B cell (primary cell): ENCODE measurements around the gene SKAP1. TPM values are rescaled to one million over a fixed set of nuclear protein-coding genes. Genes with fewer than 3 reads are reported as not detected.

ENCODE experiments used
- ATAC-seq: fragments of 200-7000 bp; cut with Tn5 transposase; one replicate; pipeline ENCODE4 v1.10.0; 2021; ENCODE audit warnings: low read depth, mild to moderate bottlenecking, moderate number of reproducible peaks, moderate library complexity
- CTCF ChIA-PET: fragments of 350-600 bp; sonication (Branson Sonifier 250); formaldehyde crosslinking; loops from one replicate; lab custom pipeline; 2021; ENCODE audit warnings: antibody characterized with exemption, inconsistent platforms; lab: Charles Lee
- POLR2A ChIA-PET: fragments of 350-600 bp; sonication (Branson Sonifier 250); formaldehyde crosslinking; loops from one replicate; lab custom pipeline; 2021; ENCODE audit warnings: antibody characterized with exemption; lab: Charles Lee
- DNase-seq: peaks from one replicate; pipeline ENCODE4 v3.0.0; 2013
- H2AFZ ChIP-seq: 2 replicates; pipeline ENCODE4 v1.6.1; 2012; ENCODE audit warnings: mild to moderate bottlenecking, low read depth, low read length; ENCODE audit not compliant: insufficient read depth, poor library complexity, severe bottlenecking
- H3K27ac ChIP-seq, 2 donors: 1 replicate in 1 of 2; 2 replicates in 1 of 2; pipeline ENCODE4 v1.5.1; 2012 to 2013; ENCODE audit warnings: low read length in 2 of 2, mild to moderate bottlenecking in 2 of 2, moderate library complexity in 1 of 2
- H3K27me3 ChIP-seq, 4 experiments: fragments of 200-600 bp in 1 of 4; sonication (generic) in 1 of 4; replicated peaks in 1 of 4; 1 replicate in 2 of 4; 2 replicates in 2 of 4; pipeline versions ENCODE4 v1.6.1 to v1.7.0; 2013 to 2016; ENCODE audit warnings: low read length in 3 of 4, mild to moderate bottlenecking in 2 of 4, mixed read lengths in 1 of 4, moderate library complexity in 1 of 4; ENCODE audit not compliant: insufficient read depth in 4 of 4, control insufficient read depth in 3 of 4; ENCODE audit errors: control extremely low read depth in 1 of 4
- H3K36me3 ChIP-seq, 2 experiments: replicated peaks in 1 of 2; 1 replicate in 1 of 2; 2 replicates in 1 of 2; pipeline versions ENCODE4 v1.6.1 to v1.7.1; 2013; ENCODE audit warnings: low read length in 1 of 2; ENCODE audit not compliant: insufficient read depth in 2 of 2, control insufficient read depth in 1 of 2; ENCODE audit errors: control extremely low read depth in 1 of 2, extremely low read depth in 1 of 2
- H3K4me1 ChIP-seq, 2 donors: fragments of 200-600 bp in 1 of 2; sonication (generic) in 1 of 2; 1 replicate in 1 of 2; 2 replicates in 1 of 2; pipeline versions ENCODE4 v1.5.1 to v1.6.1; 2013 to 2017; ENCODE audit warnings: low read length in 2 of 2; ENCODE audit not compliant: control insufficient read depth in 2 of 2, insufficient read depth in 2 of 2
- H3K4me2 ChIP-seq: replicated peaks from 2 replicates; pipeline ENCODE3; 2012; ENCODE audit warnings: mild to moderate bottlenecking, low read depth, low read length; ENCODE audit not compliant: poor library complexity, severe bottlenecking
- H3K4me3 ChIP-seq, 5 experiments: fragments of 200-600 bp in 1 of 5; sonication (generic) in 1 of 5; 1 replicate in 3 of 5; 2 replicates in 2 of 5; pipeline versions ENCODE4 v1.5.1 to v1.7.0; 2011 to 2016; ENCODE audit warnings: low read length in 4 of 5, mild to moderate bottlenecking in 4 of 5, low read depth in 2 of 5, control low read depth in 1 of 5, moderate library complexity in 1 of 5; ENCODE audit not compliant: insufficient read depth in 1 of 5; ENCODE audit errors: control extremely low read depth in 1 of 5, extremely low read depth in 1 of 5
- H3K79me2 ChIP-seq: fragments of 200-600 bp; sonication (generic); one replicate; pipeline ENCODE4 v1.6.0; 2016; ENCODE audit warnings: low read length; ENCODE audit not compliant: control insufficient read depth, insufficient read depth
- H3K9ac ChIP-seq: fragments of 200-600 bp; sonication (generic); 2 replicates; pipeline ENCODE4 v1.6.1; 2017; ENCODE audit warnings: mild to moderate bottlenecking, low read length, moderate library complexity
- H3K9me3 ChIP-seq, 3 donors: one replicate each; pipeline versions ENCODE4 v1.6.1 to v1.7.1; 2013; ENCODE audit warnings: low read length in 2 of 3; ENCODE audit not compliant: control insufficient read depth in 2 of 3, insufficient read depth in 1 of 3; ENCODE audit errors: control extremely low read depth in 1 of 3
- H4K20me1 ChIP-seq: 2 replicates; pipeline ENCODE4 v1.6.0; 2012; ENCODE audit warnings: mild to moderate bottlenecking, low read length; ENCODE audit not compliant: insufficient read depth, control insufficient read depth, poor library complexity, severe bottlenecking
- H3K27ac Mint-ChIP-seq: one replicate; pipeline ENCODE4 v1.8.0; 2021; ENCODE audit warnings: mixed read lengths
- H3K27me3 Mint-ChIP-seq: one replicate; pipeline ENCODE4 v1.8.0; 2021; ENCODE audit warnings: mixed read lengths
- H3K4me1 Mint-ChIP-seq: one replicate; pipeline ENCODE4 v1.8.0; 2021; ENCODE audit warnings: mixed read lengths
- H3K4me3 Mint-ChIP-seq: one replicate; pipeline ENCODE4 v1.8.0; 2021; ENCODE audit warnings: mixed read lengths
- H3K9me3 Mint-ChIP-seq: one replicate; pipeline ENCODE4 v1.8.0; 2022; ENCODE audit warnings: mixed read lengths; ENCODE audit not compliant: insufficient read depth
- EZH2 ChIP-seq: IDR thresholded peaks from 2 replicates; pipeline ENCODE4 v1.6.1; 2012; ENCODE audit warnings: borderline replicate concordance, low read depth, mild to moderate bottlenecking, moderate library complexity, low read length; ENCODE audit not compliant: insufficient read depth, poor library complexity, severe bottlenecking
- WGBS: methylation state at CpG from one replicate; pipeline ENCODE4 v1.1.5; 2013; ENCODE audit warnings: missing lambda C conversion rate; ENCODE audit not compliant: insufficient coverage; 5-methylcytosine and 5-hydroxymethylcytosine counted together
- intact Hi-C: fragments of 100-400 bp; cut with micrococcal nuclease; formaldehyde crosslinking; loops from one replicate; pipeline ENCODE4 v1.10.0; 2022
- polyA plus RNA-seq: library from polyadenylated mRNA; depleted of rRNA; stranded (reverse); fragments of >200 nt; gene quantifications from 2 replicates; pipeline ENCODE4 v1.2.3, GENCODE V29; 2012
- total RNA-seq, 2 donors: library from RNA; stranded (reverse); fragments of 120-200 nt in 1 of 2; gene quantifications; 1 replicate in 1 of 2; 2 replicates in 1 of 2; pipeline versions ENCODE4 v1.2.3 to v1.2.4, GENCODE V29; 2013 to 2022
- TF ChIP-seq, protein P1 (sequence below): fragments of 200-600 bp; IDR thresholded peaks from one replicate; pipeline ENCODE4 v1.8.0; 2022; ENCODE audit warnings: antibody characterized with exemption, mild to moderate bottlenecking

Gene SKAP1
- total and polyA plus RNA-seq, 2 donors (not counting 1 experiment from before 2014, with no cell fraction given), result 33.1 to 37.3 TPM

DNA sequence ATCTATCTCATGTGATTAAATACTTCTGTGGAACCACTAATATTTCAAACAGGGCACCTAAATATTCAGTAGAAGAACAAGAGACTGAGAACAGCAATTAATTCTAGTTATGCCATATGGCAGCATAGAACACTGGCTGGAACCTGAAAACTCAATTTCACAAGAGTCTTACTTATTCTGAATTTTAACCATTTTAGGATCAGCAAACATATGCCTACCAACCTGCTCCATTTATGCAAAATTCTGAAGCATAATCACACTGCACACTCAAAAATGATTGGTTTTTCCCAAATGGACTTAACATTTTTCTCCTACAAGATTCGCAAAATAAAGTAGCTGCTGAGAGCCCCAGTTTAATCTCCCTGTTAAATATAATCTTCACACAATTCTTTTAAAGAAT is 43.2 kb downstream of the SKAP1 start:
- Mint-ChIP-seq H3K27ac (no peak overlapping the region), H3K27me3 (peaks cover 4% of the 10 kb centered on the region), H3K9me3 (no peaks in the 10 kb centered on the region), H3K4me3 (no peak overlapping the region), H3K4me1 (peaks cover 31% of the 10 kb centered on the region)
- WGBS, result 100% methylated on average over 1 of the region's 1 CpG
- intact Hi-C loops, result no loop called here
- H3K27me3 ChIP-seq, result no peaks in the 10 kb centered on the region
- H3K9me3 ChIP-seq, result no peaks in the 10 kb centered on the region
- no peak overlapping the region for H3K4me2 ChIP-seq
- H3K4me3 ChIP-seq, result no peak overlapping the region
- TF ChIP-seq, protein P1, sequence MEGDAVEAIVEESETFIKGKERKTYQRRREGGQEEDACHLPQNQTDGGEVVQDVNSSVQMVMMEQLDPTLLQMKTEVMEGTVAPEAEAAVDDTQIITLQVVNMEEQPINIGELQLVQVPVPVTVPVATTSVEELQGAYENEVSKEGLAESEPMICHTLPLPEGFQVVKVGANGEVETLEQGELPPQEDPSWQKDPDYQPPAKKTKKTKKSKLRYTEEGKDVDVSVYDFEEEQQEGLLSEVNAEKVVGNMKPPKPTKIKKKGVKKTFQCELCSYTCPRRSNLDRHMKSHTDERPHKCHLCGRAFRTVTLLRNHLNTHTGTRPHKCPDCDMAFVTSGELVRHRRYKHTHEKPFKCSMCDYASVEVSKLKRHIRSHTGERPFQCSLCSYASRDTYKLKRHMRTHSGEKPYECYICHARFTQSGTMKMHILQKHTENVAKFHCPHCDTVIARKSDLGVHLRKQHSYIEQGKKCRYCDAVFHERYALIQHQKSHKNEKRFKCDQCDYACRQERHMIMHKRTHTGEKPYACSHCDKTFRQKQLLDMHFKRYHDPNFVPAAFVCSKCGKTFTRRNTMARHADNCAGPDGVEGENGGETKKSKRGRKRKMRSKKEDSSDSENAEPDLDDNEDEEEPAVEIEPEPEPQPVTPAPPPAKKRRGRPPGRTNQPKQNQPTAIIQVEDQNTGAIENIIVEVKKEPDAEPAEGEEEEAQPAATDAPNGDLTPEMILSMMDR, result no peak
- no peak for TF ChIP-seq EZH2
- H3K36me3 ChIP-seq, result peaks cover 0 to 10% of the 10 kb centered on the region in 2 experiments
- ATAC-seq (no peak), DNase-seq (no peak)
- H3K4me1 ChIP-seq, result peaks cover 20% of the 10 kb centered on the region in 2 donors
- no peak overlapping the region for H3K27ac ChIP-seq
- ChIA-PET POLR2A (no interaction called here), CTCF (interaction anchor here (1.5 to 1.8 kb wide), 3 partner anchors 35 to 70 kb away, joined by 4 to 6 read pairs (median 4); no protein-coding TSS in a partner anchor)
- H4K20me1 ChIP-seq, result peaks cover 5% of the 10 kb centered on the region
- peaks cover 4% of the 10 kb centered on the region for H3K79me2 ChIP-seq
- H3K9ac ChIP-seq, result no peak overlapping the region
- H2AFZ ChIP-seq, result no peak overlapping the region

DNA sequence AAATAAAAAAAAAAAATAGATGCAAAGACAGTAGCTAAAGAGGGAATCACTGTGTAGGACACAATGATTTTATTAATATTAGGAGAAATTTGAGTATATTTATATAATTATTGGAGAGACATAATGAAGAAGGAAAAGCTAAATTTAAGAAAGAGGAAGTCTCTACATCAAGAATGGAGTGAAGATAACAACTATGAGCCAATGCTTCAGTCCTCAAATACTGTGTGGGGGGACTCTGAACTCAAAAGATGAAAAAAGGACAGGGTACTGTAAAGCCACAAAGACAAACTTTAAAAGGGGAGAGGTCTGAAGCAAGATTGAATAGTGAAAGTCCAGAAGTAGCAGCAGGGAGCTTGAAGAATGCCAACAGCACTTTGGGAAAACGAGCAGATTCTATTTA is 44.7 kb downstream of the SKAP1 start:
- Histone ChIP-seq H3K36me3 (peaks cover 0 to 10% of the 10 kb centered on the region in 2 experiments), H3K9me3 (no peaks in the 10 kb centered on the region), H3K9ac (no peak overlapping the region), H3K4me1 (peaks cover 20% of the 10 kb centered on the region in 2 donors), H3K4me2 (no peak overlapping the region), H3K27me3 (no peaks in the 10 kb centered on the region), H4K20me1 (peaks cover 5% of the 10 kb centered on the region), H3K79me2 (peaks cover 4% of the 10 kb centered on the region), H3K4me3 (no peak overlapping the region), H2AFZ (no peak overlapping the region), H3K27ac (no peak overlapping the region)
- no peaks in the 10 kb centered on the region for H3K9me3 Mint-ChIP-seq
- CTCF ChIA-PET, result interaction anchor here (0.6 to 1.5 kb wide), 4 partner anchors 10 to 940 kb away, joined by 3 to 11 read pairs (median 3); no protein-coding TSS in a partner anchor
- H3K27me3 Mint-ChIP-seq, result peaks cover 4% of the 10 kb centered on the region
- H3K27ac Mint-ChIP-seq, result no peak overlapping the region
- peaks cover 31% of the 10 kb centered on the region for H3K4me1 Mint-ChIP-seq
- 93% methylated on average over 1 of the region's 1 CpG for WGBS
- DNase-seq, result no peak
- TF ChIP-seq EZH2, result no peak
- TF ChIP-seq, protein P1, result no peak
- intact Hi-C loops, result no loop called here
- H3K4me3 Mint-ChIP-seq, result no peak overlapping the region
- no peak for ATAC-seq
- POLR2A ChIA-PET, result no interaction called here
